ENCODE data around the gene EMC8. TPM values are rescaled to one million over a fixed set of nuclear protein-coding genes. Genes with fewer than 3 reads are reported as not detected.

Gene EMC8
- total and polyA plus RNA-seq, 2 of the 8 experiments (the other 6 are each of a cell fraction or from before 2014, with no cell fraction given): 52.2 to 69.7 TPM

- H4K5ac ChIP-seq (ENCODE audit: insufficient read length, low read depth, low read length): no peak overlapping the region
- H3K4me3 ChIP-seq (ENCODE audit: extremely low read depth in 1 of 4, insufficient read depth in 2 of 4, low read depth in 3 of 4, low read length in 4 of 4): no peak overlapping the region
- 91% methylated on average over 20 of the region's 24 CpGs; no CpG with 5 or more reads in 1 of the 2 experiments for WGBS, 2 experiments (ENCODE audit: extremely low coverage in 1 of 2, insufficient coverage in 1 of 2, insufficient read length in 1 of 2, insufficient replicate concordance in 2 of 2, low coverage in 1 of 2, low lambda C conversion rate in 2 of 2, missing lambda C conversion rate in 1 of 2)
- H3K9ac ChIP-seq (replicated peaks in 1 of 4; ENCODE audit: extremely low read depth in 1 of 4, low read depth in 3 of 4, low read length in 3 of 4): no peak overlapping the region
- no peak overlapping the region for H3K23ac ChIP-seq (ENCODE audit: insufficient read length)
- H2BK20ac ChIP-seq (ENCODE audit: low read length): no peak overlapping the region
- H4K20me1 ChIP-seq (replicated peaks in 1 of 2; ENCODE audit: control insufficient read depth in 1 of 2, insufficient read depth in 2 of 2, low read length in 2 of 2): peaks cover 0 to 2% of the 10 kb centered on the region in 2 experiments
- CTCF ChIA-PET (ENCODE audit: partially characterized antibody): interaction anchor here (0.5 to 6.9 kb wide), 5 partner anchors 9 to 566 kb away, joined by 3 to 51 read pairs (median 3); no protein-coding TSS in a partner anchor
- no peak overlapping the region for H2BK15ac ChIP-seq (ENCODE audit: low read length)
- H3K36me3 ChIP-seq (ENCODE audit: control insufficient read depth in 2 of 4, insufficient read depth in 4 of 4, low read length in 3 of 4): no peaks in the 10 kb centered on the region
- H4K91ac ChIP-seq (replicated peaks; ENCODE audit: insufficient read length, low read length): no peak overlapping the region
- H3K79me1 ChIP-seq (ENCODE audit: low read depth, low read length): no peaks in the 10 kb centered on the region
- DNase-seq (ENCODE audit: low read depth in 1 of 2, low spot score in 2 of 2) (no peak), FAIRE-seq (no peak)
- H3K27me3 ChIP-seq (replicated peaks in 1 of 4; ENCODE audit: control insufficient read depth in 3 of 4, extremely low read depth in 1 of 4, insufficient read depth in 3 of 4, low read length in 3 of 4): peaks cover 0 to 3% (median 0%) of the 10 kb centered on the region in 4 experiments; a peak in 1 of 7 replicates
- POLR2A ChIA-PET (ENCODE audit: partially characterized antibody): no interaction called here
- no peaks in the 10 kb centered on the region for H3K79me2 ChIP-seq (ENCODE audit: control insufficient read depth in 1 of 2, insufficient read depth in 2 of 2, low read length in 2 of 2)
- H3K27ac ChIP-seq (ENCODE audit: low read depth, low read length): no peak overlapping the region
- no peak overlapping the region for H3K56ac ChIP-seq (replicated peaks; ENCODE audit: insufficient read length, low read depth, low read length)
- H3K9me3 ChIP-seq (ENCODE audit: insufficient read depth in 2 of 2, low read depth in 1 of 2, low read length in 1 of 2): peaks cover 0 to 10% of the 10 kb centered on the region in 2 experiments; a peak in 2 of 4 replicates
- no peak overlapping the region for H2BK5ac ChIP-seq (ENCODE audit: low read depth, low read length)
- H3K23me2 ChIP-seq (ENCODE audit: low read depth, low read length): peaks cover 3% of the 10 kb centered on the region; the same call in 1 of the 2 replicates
- no peak overlapping the region for H3K14ac ChIP-seq (ENCODE audit: insufficient read length)
- no peak overlapping the region for H2BK120ac ChIP-seq (replicated peaks; ENCODE audit: low read depth, low read length)
- H3K4me1 ChIP-seq (replicated peaks in 1 of 4; ENCODE audit: control insufficient read depth in 3 of 4, insufficient read depth in 4 of 4, low read length in 3 of 4): no peaks in the 10 kb centered on the region; a peak in 1 of 7 replicates
- peak overlapping the region; percentile 89; the same call in 1 of the 2 replicates for H4K8ac ChIP-seq (ENCODE audit: extremely low read depth, insufficient read depth, low read length)
- no peak overlapping the region for H3K4ac ChIP-seq (replicated peaks; ENCODE audit: insufficient read length, low read depth, low read length)
- no peak overlapping the region for H2AFZ ChIP-seq (ENCODE audit: low read length)
- TF ChIP-seq CEBPB (IDR thresholded peaks at IDR 0.05; ENCODE audit: low read depth, low read length): no peak
- H2BK12ac ChIP-seq (ENCODE audit: low read depth, low read length): no peak overlapping the region
- no peak overlapping the region for H3K18ac ChIP-seq (ENCODE audit: extremely low read depth, low read length)
- no peak overlapping the region for H3K4me2 ChIP-seq (ENCODE audit: insufficient read depth in 1 of 2, low read depth in 2 of 2, low read length in 2 of 2)
- no peak overlapping the region for H2AK5ac ChIP-seq (ENCODE audit: low read depth, low read length)
These were observed 30.6 kb upstream of the EMC8 start for GRCh38 chr16:85829751-85830445.

Measured in H1 (cell line).